IMR-90 (cell line): ENCODE measurements around the gene PRSS21. TPM values are rescaled to one million over a fixed set of nuclear protein-coding genes. Genes with fewer than 3 reads are reported as not detected.

ENCODE experiments used
- ATAC-seq: fragments of 200-7000 bp; cut with Tn5 transposase; 2 replicates; pipeline ENCODE4 v1.9.1; 2020; ENCODE audit warnings: low read depth, mild to moderate bottlenecking, moderate library complexity
- BruUV-seq: library from RNA; stranded (reverse); fragments of 400-500 nt; replicated peaks from 2 replicates; lab custom pipeline; 2021; lab: Mats Ljungman, UMichigan
- CTCF ChIA-PET: fragments of 300-600 bp; formaldehyde crosslinking; extraction: SDS; loops from one replicate; lab custom pipeline; 2021; ENCODE audit warnings: antibody characterized with exemption; lab: Yijun Ruan, JAX
- POLR2A ChIA-PET: fragments of 300-600 bp; sonication (Branson Sonifier 250); formaldehyde crosslinking; loops from one replicate; lab custom pipeline; 2022; ENCODE audit warnings: antibody characterized with exemption; ENCODE audit not compliant: unreplicated experiment; lab: Charles Lee
- DNase-seq: peaks from one replicate; pipeline ENCODE4 v3.0.0; 2013
- H2AFZ ChIP-seq: replicated peaks from 2 replicates; pipeline ENCODE3; 2013; ENCODE audit warnings: low read length, mild to moderate bottlenecking; ENCODE audit not compliant: poor library complexity
- H2AK5ac ChIP-seq: 2 replicates; pipeline ENCODE4 v1.6.1; 2013; ENCODE audit warnings: low read depth, low read length, inconsistent platforms
- H2AK9ac ChIP-seq: replicated peaks from 2 replicates; pipeline ENCODE3; 2013; ENCODE audit warnings: mild to moderate bottlenecking, low read depth, low read length, moderate library complexity; ENCODE audit not compliant: poor library complexity
- H2BK120ac ChIP-seq: 2 replicates; pipeline ENCODE4 v1.6.1; 2013; ENCODE audit warnings: low read depth, low read length, inconsistent platforms
- H2BK15ac ChIP-seq: 3 replicates; pipeline ENCODE4 v1.6.1; 2013; ENCODE audit warnings: low read depth, low read length, inconsistent platforms
- H2BK20ac ChIP-seq: 2 replicates; pipeline ENCODE4 v1.6.1; 2013; ENCODE audit warnings: low read depth, mild to moderate bottlenecking, inconsistent platforms, low read length, moderate library complexity
- H2BK5ac ChIP-seq: 2 replicates; pipeline ENCODE4 v1.6.1; 2013; ENCODE audit warnings: mild to moderate bottlenecking, low read depth, low read length, inconsistent platforms; ENCODE audit not compliant: poor library complexity, severe bottlenecking
- H3K14ac ChIP-seq: replicated peaks from 2 replicates; pipeline ENCODE4 v1.6.1; 2013; ENCODE audit warnings: low read depth, low read length, inconsistent platforms
- H3K18ac ChIP-seq: 2 replicates; pipeline ENCODE4 v1.6.1; 2013; ENCODE audit warnings: low read depth, low read length, control low read depth
- H3K23ac ChIP-seq: 2 replicates; pipeline ENCODE4 v1.6.1; 2013; ENCODE audit warnings: low read depth, low read length, inconsistent platforms
- H3K27ac ChIP-seq: 2 replicates; pipeline ENCODE4 v1.5.1; 2013; ENCODE audit warnings: mild to moderate bottlenecking, control low read depth, low read length; ENCODE audit not compliant: insufficient read depth
- H3K27me3 ChIP-seq: 2 replicates; pipeline ENCODE4 v1.6.1; 2013; ENCODE audit warnings: low read length; ENCODE audit not compliant: control insufficient read depth, insufficient read depth
- H3K36me3 ChIP-seq: 2 replicates; pipeline ENCODE4 v1.6.1; 2013; ENCODE audit warnings: low read length, mixed read lengths; ENCODE audit not compliant: control insufficient read depth, insufficient read depth
- H3K4ac ChIP-seq: 2 replicates; pipeline ENCODE4 v1.6.1; 2013; ENCODE audit warnings: low read depth, low read length, inconsistent platforms
- H3K4me1 ChIP-seq: 2 replicates; pipeline ENCODE4 v1.6.1; 2013; ENCODE audit warnings: low read length, mixed read lengths; ENCODE audit not compliant: control insufficient read depth, insufficient read depth
- H3K4me2 ChIP-seq: 2 replicates; pipeline ENCODE4 v1.6.1; 2013; ENCODE audit warnings: low read depth, mild to moderate bottlenecking, control low read depth, low read length, moderate library complexity
- H3K4me3 ChIP-seq: 2 replicates; pipeline ENCODE4 v1.5.1; 2013; ENCODE audit warnings: low read depth, mild to moderate bottlenecking, control low read depth, low read length, moderate library complexity; ENCODE audit not compliant: insufficient read depth
- H3K56ac ChIP-seq: 2 replicates; pipeline ENCODE4 v1.6.1; 2013; ENCODE audit warnings: low read length, inconsistent platforms; ENCODE audit not compliant: insufficient read depth; ENCODE audit errors: extremely low read depth
- H3K79me1 ChIP-seq, 2 experiments: 2 replicates each; pipeline ENCODE4 v1.6.1; 2013; ENCODE audit warnings: low read length in 2 of 2, inconsistent platforms in 1 of 2, low read depth in 1 of 2
- H3K9ac ChIP-seq: 2 replicates; pipeline ENCODE4 v1.6.1; 2013; ENCODE audit warnings: low read depth, low read length, control low read depth
- H3K9me1 ChIP-seq: 2 replicates; pipeline ENCODE4 v1.6.1; 2013; ENCODE audit warnings: low read length, inconsistent platforms; ENCODE audit not compliant: insufficient read depth
- H3K9me3 ChIP-seq: 2 replicates; pipeline ENCODE4 v1.6.1; 2013; ENCODE audit warnings: low read length; ENCODE audit not compliant: control insufficient read depth, insufficient read depth
- H4K20me1 ChIP-seq: 2 replicates; pipeline ENCODE4 v1.6.1; 2013; ENCODE audit warnings: low read length, inconsistent platforms; ENCODE audit not compliant: insufficient read depth
- H4K5ac ChIP-seq: 2 replicates; pipeline ENCODE4 v1.6.1; 2013; ENCODE audit warnings: mild to moderate bottlenecking, low read depth, low read length, control low read depth
- H4K8ac ChIP-seq, 2 experiments: 2 replicates each; pipeline ENCODE4 v1.6.1; 2013; ENCODE audit warnings: low read depth in 2 of 2, low read length in 2 of 2, control low read depth in 1 of 2, inconsistent platforms in 1 of 2
- H4K91ac ChIP-seq: 2 replicates; pipeline ENCODE4 v1.6.1; 2013; ENCODE audit warnings: low read depth, low read length, inconsistent platforms; ENCODE audit not compliant: insufficient read depth
- CHD1 ChIP-seq: IDR thresholded peaks from 2 replicates; pipeline ENCODE4 v1.6.1; 2012; ENCODE audit warnings: low read depth, low read length, improper control_type of control experiment
- MAZ ChIP-seq: IDR thresholded peaks from 2 replicates; pipeline ENCODE4 v1.6.1; 2012; ENCODE audit warnings: low read depth, mild to moderate bottlenecking, low read length, improper control_type of control experiment, moderate library complexity, borderline replicate concordance
- MXI1 ChIP-seq: IDR thresholded peaks from 2 replicates; pipeline ENCODE4 v1.6.1; 2012; ENCODE audit warnings: low read depth, mild to moderate bottlenecking, low read length, moderate library complexity, borderline replicate concordance
- NFE2L2 ChIP-seq: fragments of 150-350 bp; IDR thresholded peaks from 2 replicates; pipeline ENCODE4 v1.6.1; 2016; ENCODE audit warnings: low read depth, mild to moderate bottlenecking, low read length
- POLR2A ChIP-seq: IDR thresholded peaks from 2 replicates; pipeline ENCODE4 v1.6.1; 2012; ENCODE audit warnings: mild to moderate bottlenecking, low read depth, low read length
- RFX5 ChIP-seq: IDR thresholded peaks from 2 replicates; pipeline ENCODE4 v1.8.0; 2012; ENCODE audit warnings: low read depth, mild to moderate bottlenecking, low read length, moderate library complexity
- USF2 ChIP-seq: fragments of 150-350 bp; IDR thresholded peaks from 2 replicates; pipeline ENCODE4 v1.6.1; 2017; ENCODE audit warnings: mild to moderate bottlenecking, antibody characterized with exemption, low read length, low read depth
- WGBS, 2 experiments: methylation state at CpG; one replicate each; pipeline versions ENCODE4 v1.1.5 to v1.1.7; 2013; ENCODE audit warnings: missing lambda C conversion rate in 2 of 2; ENCODE audit not compliant: insufficient read length in 1 of 2; ENCODE audit errors: extremely low coverage in 2 of 2; 5-methylcytosine and 5-hydroxymethylcytosine counted together
- dilution Hi-C: fragments of 300-500 bp; cut with HindIII; formaldehyde crosslinking; loops from one replicate; pipeline ENCODE4 v1.14.3; 2018; ENCODE audit warnings: low sequenced_read_pairs; ENCODE audit not compliant: unreplicated experiment
- in situ Hi-C: fragments of 300-500 bp; cut with MboI; formaldehyde crosslinking; loops from 3 replicates; pipeline ENCODE4 v1.14.3; 2019; ENCODE audit warnings: low sequenced_read_pairs, inconsistent platforms, mixed read lengths
- intact Hi-C: fragments of 100-400 bp; cut with micrococcal nuclease; formaldehyde crosslinking; loops from 2 replicates; pipeline ENCODE4 v1.10.0; 2022
- polyA plus RNA-seq, 3 experiments: library from polyadenylated mRNA; depleted of rRNA; stranded (reverse); fragments of >200 nt; gene quantifications; 2 replicates each; pipeline ENCODE4 v1.2.3, GENCODE V29; 2012; ENCODE audit warnings: low replicate concordance in 1 of 3
- total RNA-seq: library from RNA; depleted of rRNA; stranded (reverse); fragments of >200 nt; gene quantifications from 2 replicates; pipeline ENCODE4 v1.2.3, GENCODE V29; 2012
- TF ChIP-seq, protein P1 (sequence below): fragments of 150-350 bp; IDR thresholded peaks from 2 replicates; pipeline ENCODE4 v1.6.1; 2016; ENCODE audit warnings: low read depth, mild to moderate bottlenecking, low read length, moderate library complexity, borderline replicate concordance

Gene PRSS21
- total and polyA plus RNA-seq, 2 of the 4 experiments (the other 2 are of a cell fraction), result 0.21 TPM; not detected in 1

- in situ Hi-C loops, result no loop called here
- intact Hi-C loops, result no loop called here
- no peak overlapping the region for H3K4me3 ChIP-seq
- no peak overlapping the region for H3K56ac ChIP-seq
- peaks cover 9% of the 10 kb centered on the region for H3K27me3 ChIP-seq
- H2BK5ac ChIP-seq, result no peak overlapping the region
- ATAC-seq (no peak), DNase-seq (no peak)
- peaks cover 6% of the 10 kb centered on the region for H3K9me1 ChIP-seq
- H3K9me3 ChIP-seq, result no peaks in the 10 kb centered on the region
- WGBS, 2 experiments, result no CpG with 5 or more reads among the region's 5 CpGs
- TF ChIP-seq RFX5 (no peak), MAZ (no peak), USF2 (no peak), CHD1 (no peak), NFE2L2 (no peak), MXI1 (no peak), POLR2A (no peak)
- TF ChIP-seq, protein P1, sequence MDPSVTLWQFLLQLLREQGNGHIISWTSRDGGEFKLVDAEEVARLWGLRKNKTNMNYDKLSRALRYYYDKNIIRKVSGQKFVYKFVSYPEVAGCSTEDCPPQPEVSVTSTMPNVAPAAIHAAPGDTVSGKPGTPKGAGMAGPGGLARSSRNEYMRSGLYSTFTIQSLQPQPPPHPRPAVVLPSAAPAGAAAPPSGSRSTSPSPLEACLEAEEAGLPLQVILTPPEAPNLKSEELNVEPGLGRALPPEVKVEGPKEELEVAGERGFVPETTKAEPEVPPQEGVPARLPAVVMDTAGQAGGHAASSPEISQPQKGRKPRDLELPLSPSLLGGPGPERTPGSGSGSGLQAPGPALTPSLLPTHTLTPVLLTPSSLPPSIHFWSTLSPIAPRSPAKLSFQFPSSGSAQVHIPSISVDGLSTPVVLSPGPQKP, result no peak
- peaks cover 4% of the 10 kb centered on the region; the same call in 1 of the 2 replicates for H4K20me1 ChIP-seq
- H4K5ac ChIP-seq, result no peak overlapping the region
- H4K91ac ChIP-seq, result no peak overlapping the region
- no peak overlapping the region for H3K27ac ChIP-seq
- H3K9ac ChIP-seq, result no peak overlapping the region
- no peak overlapping the region for H3K18ac ChIP-seq
- no peaks in the 10 kb centered on the region for H3K36me3 ChIP-seq
- H4K8ac ChIP-seq, result no peak overlapping the region
- H2BK20ac ChIP-seq, result no peak overlapping the region
- peaks cover 4% of the 10 kb centered on the region for H3K4me1 ChIP-seq
- dilution Hi-C loops, result no loop called here
- no peak overlapping the region for H3K4ac ChIP-seq
- no peak overlapping the region for H2AK9ac ChIP-seq
- H2AFZ ChIP-seq, result no peak overlapping the region
- BruUV-seq, result no TSS peak
- no peak overlapping the region for H2AK5ac ChIP-seq
- H2BK120ac ChIP-seq, result no peak overlapping the region
- no peak overlapping the region for H3K23ac ChIP-seq
- H3K14ac ChIP-seq, result no peak overlapping the region
- ChIA-PET CTCF (interaction anchor here (3.1 kb wide), 1 partner anchor 23 kb away, joined by 14 read pairs; no protein-coding TSS in a partner anchor), POLR2A (no interaction called here)
- H3K79me1 ChIP-seq, result no peaks in the 10 kb centered on the region
- no peak overlapping the region for H3K4me2 ChIP-seq
- H2BK15ac ChIP-seq, result no peak overlapping the region
Measured at GRCh38 chr16:2845116-2845515, 28.1 kb downstream of the PRSS21 start.
